Neuronal stem cell (in vitro differentiated cells): Measurements from ENCODE around the gene GNPTG.

ENCODE experiments used
- DNase-seq: peaks from one replicate; pipeline ENCODE4 v3.0.0-alpha.2; 2013; ENCODE audit warnings: low spot score
- H2AFZ ChIP-seq: one replicate; pipeline ENCODE4 v1.6.1; 2013; ENCODE audit warnings: mild to moderate bottlenecking, low read length, inconsistent platforms
- H2AK5ac ChIP-seq: 2 replicates; pipeline ENCODE4 v1.6.1; 2013; ENCODE audit warnings: low read depth, mild to moderate bottlenecking, inconsistent platforms, low read length, moderate library complexity, mixed read lengths
- H2BK120ac ChIP-seq: 2 replicates; pipeline ENCODE4 v1.6.1; 2013; ENCODE audit warnings: low read depth, mild to moderate bottlenecking, inconsistent platforms, low read length, moderate library complexity, mixed read lengths
- H2BK12ac ChIP-seq: one replicate; pipeline ENCODE4 v1.6.1; 2013; ENCODE audit warnings: low read length, inconsistent platforms
- H2BK15ac ChIP-seq: 2 replicates; pipeline ENCODE4 v1.6.1; 2013; ENCODE audit warnings: mild to moderate bottlenecking, low read length, inconsistent platforms, mixed read lengths
- H2BK5ac ChIP-seq: one replicate; pipeline ENCODE4 v1.6.1; 2013; ENCODE audit warnings: inconsistent platforms, mild to moderate bottlenecking, low read length, moderate library complexity
- H3K14ac ChIP-seq: one replicate; pipeline ENCODE4 v1.6.1; 2013; ENCODE audit warnings: low read length, inconsistent platforms
- H3K18ac ChIP-seq: 2 replicates; pipeline ENCODE4 v1.6.1; 2013; ENCODE audit warnings: low read length, inconsistent platforms
- H3K23ac ChIP-seq: 2 replicates; pipeline ENCODE4 v1.6.1; 2013; ENCODE audit warnings: low read depth, mild to moderate bottlenecking, mixed read lengths, low read length, inconsistent platforms; ENCODE audit not compliant: poor library complexity
- H3K27ac ChIP-seq: replicated peaks from 3 replicates; pipeline ENCODE4 v1.5.1; 2013; ENCODE audit warnings: low read length, inconsistent platforms
- H3K27me3 ChIP-seq, 3 experiments: 2 replicates each; pipeline ENCODE4 v1.6.1; 2013; ENCODE audit warnings: low read length in 3 of 3, mild to moderate bottlenecking in 2 of 3, inconsistent platforms in 1 of 3, low read depth in 1 of 3, mixed read lengths in 1 of 3, moderate library complexity in 1 of 3; ENCODE audit not compliant: control insufficient read depth in 3 of 3, insufficient read depth in 3 of 3
- H3K36me3 ChIP-seq, 2 donors: replicated peaks in 1 of 2; 2 replicates each; pipeline ENCODE4 v1.6.1; 2013; ENCODE audit warnings: low read length in 2 of 2; ENCODE audit not compliant: control insufficient read depth in 2 of 2, insufficient read depth in 2 of 2
- H3K4ac ChIP-seq: 2 replicates; pipeline ENCODE4 v1.6.1; 2013; ENCODE audit warnings: inconsistent platforms, mild to moderate bottlenecking, low read length, moderate library complexity
- H3K4me1 ChIP-seq, 2 donors: 1 replicate in 1 of 2; 2 replicates in 1 of 2; pipeline ENCODE4 v1.6.1; 2013; ENCODE audit warnings: low read length in 2 of 2, low read depth in 1 of 2; ENCODE audit not compliant: control insufficient read depth in 2 of 2, insufficient read depth in 1 of 2
- H3K4me2 ChIP-seq: one replicate; pipeline ENCODE4 v1.6.1; 2013; ENCODE audit warnings: mild to moderate bottlenecking, low read length, inconsistent platforms; ENCODE audit not compliant: insufficient read depth, poor library complexity, severe bottlenecking
- H3K4me3 ChIP-seq, 2 donors: 2 replicates each; pipeline ENCODE4 v1.5.1; 2013; ENCODE audit warnings: low read length in 2 of 2, mild to moderate bottlenecking in 2 of 2, inconsistent platforms in 1 of 2, moderate library complexity in 1 of 2
- H3K79me1 ChIP-seq: one replicate; pipeline ENCODE4 v1.6.1; 2013; ENCODE audit warnings: low read depth, mild to moderate bottlenecking, inconsistent platforms, low read length, moderate library complexity
- H3K9ac ChIP-seq: one replicate; pipeline ENCODE4 v1.6.1; 2013; ENCODE audit warnings: mild to moderate bottlenecking, low read depth, low read length, inconsistent platforms; ENCODE audit not compliant: poor library complexity
- H3K9me3 ChIP-seq, 2 donors: replicated peaks in 1 of 2; 2 replicates each; pipeline versions ENCODE3 to v1.6.1; 2013; ENCODE audit warnings: low read length in 2 of 2, mild to moderate bottlenecking in 2 of 2, inconsistent platforms in 1 of 2, low read depth in 1 of 2, mixed read lengths in 1 of 2, moderate library complexity in 1 of 2; ENCODE audit not compliant: control insufficient read depth in 2 of 2, insufficient read depth in 1 of 2
- H4K8ac ChIP-seq: one replicate; pipeline ENCODE4 v1.6.1; 2013; ENCODE audit warnings: low read depth, mild to moderate bottlenecking, inconsistent platforms, low read length, moderate library complexity
- H4K91ac ChIP-seq: one replicate; pipeline ENCODE4 v1.6.1; 2013; ENCODE audit warnings: low read length, low read depth, mild to moderate bottlenecking, inconsistent platforms; ENCODE audit not compliant: poor library complexity
- WGBS, 2 donors: extraction: QIAGEN DNeasy Blood & Tissue Kit; methylation state at CpG; one replicate each; pipeline ENCODE4 v1.1.7; 2013; ENCODE audit warnings: missing lambda C conversion rate in 2 of 2, mixed read lengths in 1 of 2; ENCODE audit not compliant: insufficient read length in 2 of 2, insufficient replicate concordance in 1 of 2; ENCODE audit errors: extremely low coverage in 2 of 2; 5-methylcytosine and 5-hydroxymethylcytosine counted together

GNPTG gene

GRCh38 chr16:1323296-1324239, 28.2 kb upstream of the GNPTG start:
- no peak overlapping the region for H4K91ac ChIP-seq
- H3K4me1 ChIP-seq: peaks cover 7% of the 10 kb centered on the region in 2 donors
- H4K8ac ChIP-seq: no peak overlapping the region
- H3K18ac ChIP-seq: no peak overlapping the region
- H3K4me3 ChIP-seq: peak overlapping the region in 1 of 2 donors; percentile 39
- peak overlapping the region; percentile 25 for H3K23ac ChIP-seq
- H2BK5ac ChIP-seq: peak overlapping the region; percentile 82
- no peak overlapping the region for H2AK5ac ChIP-seq
- H2BK15ac ChIP-seq: no peak overlapping the region
- H3K9ac ChIP-seq: peak overlapping the region; percentile 70
- H3K4ac ChIP-seq: no peak overlapping the region
- no peak for DNase-seq
- H3K27ac ChIP-seq: no peak overlapping the region
- WGBS, 2 donors: no CpG with 5 or more reads among the region's 35 CpGs
- H3K79me1 ChIP-seq: peaks cover 15% of the 10 kb centered on the region
- H3K27me3 ChIP-seq: no peaks in the 10 kb centered on the region
- H3K14ac ChIP-seq: no peak overlapping the region
- peaks cover 50 to 69% of the 10 kb centered on the region in 2 donors for H3K36me3 ChIP-seq
- H2BK120ac ChIP-seq: no peak overlapping the region
- no peak overlapping the region for H3K4me2 ChIP-seq
- no peak overlapping the region for H2BK12ac ChIP-seq
- peaks cover 0 to 4% of the 10 kb centered on the region in 2 donors for H3K9me3 ChIP-seq
- H2AFZ ChIP-seq: no peak overlapping the region

- no peak overlapping the region for H3K9ac ChIP-seq
- no peak overlapping the region for H2BK120ac ChIP-seq
- no CpG with 5 or more reads among the region's 22 CpGs for WGBS, 2 donors
- H4K8ac ChIP-seq: no peak overlapping the region
- H2BK12ac ChIP-seq: no peak overlapping the region
- H3K27ac ChIP-seq: no peak overlapping the region
- peaks cover 11% of the 10 kb centered on the region for H3K79me1 ChIP-seq
- H3K14ac ChIP-seq: no peak overlapping the region
- H3K9me3 ChIP-seq: peaks cover 0 to 1% of the 10 kb centered on the region in 2 donors
- no peak overlapping the region for H2AFZ ChIP-seq
- DNase-seq: no peak
- H3K4ac ChIP-seq: no peak overlapping the region
- no peak overlapping the region for H2BK15ac ChIP-seq
- H4K91ac ChIP-seq: no peak overlapping the region
- H3K4me3 ChIP-seq: no peak overlapping the region
- no peak overlapping the region for H3K18ac ChIP-seq
- no peak overlapping the region for H2AK5ac ChIP-seq
- no peak overlapping the region for H3K23ac ChIP-seq
- H3K27me3 ChIP-seq: no peaks in the 10 kb centered on the region
- H3K4me1 ChIP-seq: peaks cover 7% of the 10 kb centered on the region in 2 donors
- peaks cover 43 to 62% of the 10 kb centered on the region in 2 donors for H3K36me3 ChIP-seq
- no peak overlapping the region for H3K4me2 ChIP-seq
- no peak overlapping the region for H2BK5ac ChIP-seq
These were observed 27.4 kb upstream of the GNPTG start for GRCh38 chr16:1324286-1324826.

- Histone ChIP-seq H3K4me2 (no peak overlapping the region), H3K9me3 (peaks cover 4 to 5% of the 10 kb centered on the region in 2 donors), H3K4me3 (no peak overlapping the region), H3K4ac (no peak overlapping the region), H2AK5ac (no peak overlapping the region), H2BK5ac (no peak overlapping the region), H3K14ac (peak overlapping the region; percentile 71), H3K36me3 (peaks cover 33 to 53% of the 10 kb centered on the region in 2 donors), H4K8ac (no peak overlapping the region), H3K18ac (no peak overlapping the region), H3K9ac (no peak overlapping the region), H3K23ac (peak overlapping the region; percentile 73), H4K91ac (no peak overlapping the region), H2BK12ac (no peak overlapping the region), H2AFZ (no peak overlapping the region), H3K27ac (no peak overlapping the region), H2BK15ac (no peak overlapping the region), H3K27me3 (no peaks in the 10 kb centered on the region), H3K79me1 (peaks cover 5% of the 10 kb centered on the region), H3K4me1 (peaks cover 7% of the 10 kb centered on the region in 2 donors), H2BK120ac (no peak overlapping the region)
- DNase-seq: no peak
- no CpG with 5 or more reads among the region's 15 CpGs for WGBS, 2 donors
These were observed 26.5 kb upstream of the GNPTG start for GRCh38 chr16:1325261-1325660.
